ENCODE results near the gene BBIP1.

DNA sequence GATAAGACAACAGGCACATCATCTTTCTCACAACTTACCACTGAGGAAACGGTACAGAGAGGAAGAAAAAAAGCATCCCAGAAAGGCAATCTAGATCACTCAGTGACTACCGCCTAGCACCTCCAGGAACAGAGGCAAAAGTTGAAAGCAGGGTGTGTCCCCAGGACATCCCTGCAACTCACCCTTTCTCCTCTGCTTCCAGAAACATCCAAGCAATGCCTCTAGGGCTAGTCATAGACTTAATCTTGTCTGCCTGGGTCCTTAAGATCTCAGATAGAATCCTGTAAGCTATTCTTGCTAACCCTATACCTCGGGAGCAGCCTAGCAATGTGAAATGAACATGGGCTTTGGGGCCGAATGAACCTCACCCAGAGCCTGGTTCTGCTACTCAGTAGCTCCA lies 66.0 kb downstream of the BBIP1 start:
- TF ChIP-seq IRF2 (CRISPR knock-in tag; IDR thresholded peaks at IDR 0.05; ENCODE audit: borderline replicate concordance, low read depth) = no peak
- TF ChIP-seq, protein P1, sequence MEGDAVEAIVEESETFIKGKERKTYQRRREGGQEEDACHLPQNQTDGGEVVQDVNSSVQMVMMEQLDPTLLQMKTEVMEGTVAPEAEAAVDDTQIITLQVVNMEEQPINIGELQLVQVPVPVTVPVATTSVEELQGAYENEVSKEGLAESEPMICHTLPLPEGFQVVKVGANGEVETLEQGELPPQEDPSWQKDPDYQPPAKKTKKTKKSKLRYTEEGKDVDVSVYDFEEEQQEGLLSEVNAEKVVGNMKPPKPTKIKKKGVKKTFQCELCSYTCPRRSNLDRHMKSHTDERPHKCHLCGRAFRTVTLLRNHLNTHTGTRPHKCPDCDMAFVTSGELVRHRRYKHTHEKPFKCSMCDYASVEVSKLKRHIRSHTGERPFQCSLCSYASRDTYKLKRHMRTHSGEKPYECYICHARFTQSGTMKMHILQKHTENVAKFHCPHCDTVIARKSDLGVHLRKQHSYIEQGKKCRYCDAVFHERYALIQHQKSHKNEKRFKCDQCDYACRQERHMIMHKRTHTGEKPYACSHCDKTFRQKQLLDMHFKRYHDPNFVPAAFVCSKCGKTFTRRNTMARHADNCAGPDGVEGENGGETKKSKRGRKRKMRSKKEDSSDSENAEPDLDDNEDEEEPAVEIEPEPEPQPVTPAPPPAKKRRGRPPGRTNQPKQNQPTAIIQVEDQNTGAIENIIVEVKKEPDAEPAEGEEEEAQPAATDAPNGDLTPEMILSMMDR (IDR thresholded peaks at IDR 0.05) = no peak
- TF ChIP-seq NFATC4 (CRISPR knock-in tag; IDR thresholded peaks at IDR 0.05) = no peak
- TF ChIP-seq NR2C2 (CRISPR knock-in tag; IDR thresholded peaks at IDR 0.05) = no peak
- TF ChIP-seq ETV6 (CRISPR knock-in tag; IDR thresholded peaks at IDR 0.05) = no peak
- no peak for TF ChIP-seq JUN (CRISPR knock-in tag; IDR thresholded peaks at IDR 0.05)
- TF ChIP-seq TP53 (CRISPR knock-in tag; IDR thresholded peaks at IDR 0.05) = no peak
